DND-41 (cell line): ENCODE measurements around the gene UVSSA.

ENCODE experiments used
- EZH2 ChIP-seq: IDR thresholded peaks from 3 replicates; pipeline ENCODE4 v1.6.1; 2012; ENCODE audit warnings: borderline replicate concordance, low read depth, mild to moderate bottlenecking, moderate library complexity, low read length, inconsistent platforms; ENCODE audit not compliant: severe bottlenecking
- TF ChIP-seq, protein P1 (sequence below): IDR thresholded peaks from 2 replicates; pipeline ENCODE4 v1.5.1; 2012; ENCODE audit warnings: borderline replicate concordance, low read length, moderate library complexity, mild to moderate bottlenecking; ENCODE audit not compliant: poor library complexity, severe bottlenecking; ENCODE audit errors: extremely low read depth

DNA sequence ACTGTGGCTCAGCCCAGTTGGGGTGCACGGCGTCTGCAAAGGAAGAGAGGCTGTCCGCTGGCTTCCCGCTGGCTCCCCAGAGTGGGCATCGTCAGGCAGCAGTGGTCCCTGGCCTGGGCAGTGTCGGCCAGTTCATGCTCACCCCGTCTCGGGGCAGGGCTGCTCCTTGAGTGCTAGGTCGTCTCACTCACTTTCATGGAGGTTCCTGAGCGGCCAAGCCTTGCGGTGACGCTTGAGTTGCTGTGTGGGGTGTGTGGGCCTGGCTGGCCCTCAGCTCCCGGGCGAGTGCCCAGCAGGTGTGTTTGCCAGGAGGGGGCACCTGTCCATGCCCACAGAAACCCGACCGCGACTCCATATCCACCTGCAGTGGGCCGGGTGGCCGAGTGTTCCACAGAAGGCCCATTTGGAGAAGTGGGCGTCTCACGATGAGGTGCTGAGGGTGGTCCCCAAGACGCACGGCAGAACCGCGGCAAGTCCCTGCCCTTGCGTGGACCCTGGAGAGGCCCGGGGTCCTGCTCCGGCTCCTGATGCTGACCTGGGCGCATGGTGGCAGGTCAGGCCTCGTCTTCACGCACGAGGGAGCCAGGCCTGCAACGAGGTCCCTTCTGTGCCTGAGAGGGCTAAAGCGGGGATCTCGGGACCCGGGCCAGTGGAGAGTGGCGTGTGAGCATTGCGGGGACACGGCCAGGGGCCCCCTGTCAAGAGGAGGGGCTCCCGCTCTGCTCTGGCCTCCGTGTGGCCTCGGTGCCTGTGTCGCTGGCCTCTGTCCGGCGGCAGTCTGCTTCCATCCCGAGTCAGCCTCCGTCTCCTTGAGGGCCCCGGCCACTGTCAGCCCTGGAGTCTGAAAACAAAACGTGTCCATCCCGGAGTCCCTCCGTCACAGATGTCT is 18.5 kb upstream of the UVSSA start:
- TF ChIP-seq, protein P1, sequence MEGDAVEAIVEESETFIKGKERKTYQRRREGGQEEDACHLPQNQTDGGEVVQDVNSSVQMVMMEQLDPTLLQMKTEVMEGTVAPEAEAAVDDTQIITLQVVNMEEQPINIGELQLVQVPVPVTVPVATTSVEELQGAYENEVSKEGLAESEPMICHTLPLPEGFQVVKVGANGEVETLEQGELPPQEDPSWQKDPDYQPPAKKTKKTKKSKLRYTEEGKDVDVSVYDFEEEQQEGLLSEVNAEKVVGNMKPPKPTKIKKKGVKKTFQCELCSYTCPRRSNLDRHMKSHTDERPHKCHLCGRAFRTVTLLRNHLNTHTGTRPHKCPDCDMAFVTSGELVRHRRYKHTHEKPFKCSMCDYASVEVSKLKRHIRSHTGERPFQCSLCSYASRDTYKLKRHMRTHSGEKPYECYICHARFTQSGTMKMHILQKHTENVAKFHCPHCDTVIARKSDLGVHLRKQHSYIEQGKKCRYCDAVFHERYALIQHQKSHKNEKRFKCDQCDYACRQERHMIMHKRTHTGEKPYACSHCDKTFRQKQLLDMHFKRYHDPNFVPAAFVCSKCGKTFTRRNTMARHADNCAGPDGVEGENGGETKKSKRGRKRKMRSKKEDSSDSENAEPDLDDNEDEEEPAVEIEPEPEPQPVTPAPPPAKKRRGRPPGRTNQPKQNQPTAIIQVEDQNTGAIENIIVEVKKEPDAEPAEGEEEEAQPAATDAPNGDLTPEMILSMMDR, result no peak
- TF ChIP-seq EZH2, result no peak
